Measurements from ENCODE around the gene FGF5. TPM values are rescaled to one million over a fixed set of nuclear protein-coding genes. Genes with fewer than 3 reads are reported as not detected.

Gene FGF5
- total and polyA plus RNA-seq, 2 of the 13 experiments (the other 11 are each of a cell fraction or from before 2014, with no cell fraction given), result not detected

DNA sequence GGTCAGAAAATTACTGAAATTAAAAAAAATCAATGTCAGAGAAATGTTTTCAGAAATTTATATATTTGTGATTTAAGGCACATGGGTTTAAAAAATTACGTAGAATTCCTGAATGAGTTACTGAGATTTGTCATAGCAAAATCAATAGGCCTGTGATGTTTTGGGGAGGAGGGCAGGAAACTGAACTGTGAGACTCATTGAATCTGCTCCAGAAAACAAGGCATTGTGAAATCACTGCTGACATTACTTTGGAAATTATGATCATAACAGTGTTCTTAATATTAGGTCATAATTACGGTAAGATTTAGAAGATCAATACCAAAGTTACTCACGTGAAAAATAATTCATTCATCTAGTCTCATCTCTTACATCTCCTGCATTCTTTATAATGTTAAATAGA lies 5.3 kb downstream of the FGF5 start:
- DNase-seq (ENCODE audit: low spot score) (no peak), FAIRE-seq (no peak), ATAC-seq (no peak)
- POLR2A ChIA-PET, result no interaction called here
- in situ Hi-C loops (cut with HindIII; ENCODE audit: extremely low pct_ligation_motif_present, low pct_unique_long_range_greater_than_20kb) (no loop called here), intact Hi-C loops (cut with micrococcal nuclease; ENCODE audit: unreplicated experiment) (no loop called here)
- Histone ChIP-seq H3K9me3 (ENCODE audit: low read length) (no peaks in the 10 kb centered on the region), H4K20me1 (ENCODE audit: insufficient read depth, low read length) (no peaks in the 10 kb centered on the region), H3K27me3 (ENCODE audit: control insufficient read depth in 1 of 2, insufficient read depth in 2 of 2, low read length in 2 of 2) (peaks cover 0 to 13% of the 10 kb centered on the region in 2 experiments; a peak in 4 of 5 replicates), H3K27ac (ENCODE audit: extremely low read length, insufficient read depth, low read length) (no peak overlapping the region), H3K79me2 (ENCODE audit: insufficient read depth, low read length) (no peaks in the 10 kb centered on the region), H3K4me1 (ENCODE audit: insufficient read depth, low read length) (no peaks in the 10 kb centered on the region), H3K9ac (ENCODE audit: insufficient read depth, low read depth, low read length) (no peak overlapping the region), H3K4me2 (ENCODE audit: low read depth, low read length) (no peak overlapping the region), H3K4me3 (replicated peaks in 1 of 3; ENCODE audit: insufficient read depth in 1 of 3, low read depth in 2 of 3, low read length in 3 of 3) (no peak overlapping the region), H2AFZ (ENCODE audit: low read length) (no peak overlapping the region), H3K36me3 (replicated peaks in 1 of 2; ENCODE audit: control insufficient read depth in 1 of 2, insufficient read depth in 2 of 2, low read length in 2 of 2) (no peaks in the 10 kb centered on the region)
- WGBS (ENCODE audit: low lambda C conversion rate), result 3% methylated on average over 3 of the region's 3 CpGs
- CTCF ChIA-PET (ENCODE audit: low intra/inter-chr PET ratio, low total read pairs), result no interaction called here
- no TSS peak for BruUV-seq (replicated peaks)
- no peak for TF ChIP-seq PRMT3 (CRISPR knock-in tag; IDR thresholded peaks at IDR 0.05; ENCODE audit: borderline replicate concordance, low read depth)
- TF ChIP-seq ZNF616 (CRISPR knock-in tag; IDR thresholded peaks at IDR 0.05; ENCODE audit: low read depth), result no peak
- TF ChIP-seq, protein P1, sequence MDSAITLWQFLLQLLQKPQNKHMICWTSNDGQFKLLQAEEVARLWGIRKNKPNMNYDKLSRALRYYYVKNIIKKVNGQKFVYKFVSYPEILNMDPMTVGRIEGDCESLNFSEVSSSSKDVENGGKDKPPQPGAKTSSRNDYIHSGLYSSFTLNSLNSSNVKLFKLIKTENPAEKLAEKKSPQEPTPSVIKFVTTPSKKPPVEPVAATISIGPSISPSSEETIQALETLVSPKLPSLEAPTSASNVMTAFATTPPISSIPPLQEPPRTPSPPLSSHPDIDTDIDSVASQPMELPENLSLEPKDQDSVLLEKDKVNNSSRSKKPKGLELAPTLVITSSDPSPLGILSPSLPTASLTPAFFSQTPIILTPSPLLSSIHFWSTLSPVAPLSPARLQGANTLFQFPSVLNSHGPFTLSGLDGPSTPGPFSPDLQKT (CRISPR knock-in tag; IDR thresholded peaks at IDR 0.05; ENCODE audit: borderline replicate concordance), result no peak
- TF ChIP-seq, protein P2, sequence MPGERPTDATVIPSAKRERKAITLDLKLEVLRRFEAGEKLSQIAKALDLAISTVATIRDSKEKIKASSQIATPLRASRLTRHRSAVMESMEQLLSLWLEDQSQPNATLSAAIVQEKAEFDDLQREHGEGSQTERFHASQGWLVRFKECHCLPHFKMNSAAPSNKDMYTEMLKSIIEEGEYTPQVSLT (CRISPR knock-in tag; IDR thresholded peaks at IDR 0.05; ENCODE audit: borderline replicate concordance, low read depth), result no peak
- no peak for TF ChIP-seq ARNTL (CRISPR knock-in tag; IDR thresholded peaks at IDR 0.05)
- TF ChIP-seq ETV6 (CRISPR knock-in tag; conservative IDR thresholded peaks at IDR 0.05), result no peak
- no peak for TF ChIP-seq ZNF281 (CRISPR knock-in tag; IDR thresholded peaks at IDR 0.05; ENCODE audit: borderline replicate concordance)
- no peak for TF ChIP-seq ZNF605 (CRISPR knock-in tag; IDR thresholded peaks at IDR 0.05)
- TF ChIP-seq NR1H2 (CRISPR knock-in tag; IDR thresholded peaks at IDR 0.05; ENCODE audit: borderline replicate concordance, low read depth), result no peak
- no peak for TF ChIP-seq ZNF235 (CRISPR knock-in tag; IDR thresholded peaks at IDR 0.05; ENCODE audit: borderline replicate concordance)
- no peak for TF ChIP-seq ZBTB10 (CRISPR knock-in tag; IDR thresholded peaks at IDR 0.05; ENCODE audit: borderline replicate concordance)
- TF ChIP-seq, protein P3, sequence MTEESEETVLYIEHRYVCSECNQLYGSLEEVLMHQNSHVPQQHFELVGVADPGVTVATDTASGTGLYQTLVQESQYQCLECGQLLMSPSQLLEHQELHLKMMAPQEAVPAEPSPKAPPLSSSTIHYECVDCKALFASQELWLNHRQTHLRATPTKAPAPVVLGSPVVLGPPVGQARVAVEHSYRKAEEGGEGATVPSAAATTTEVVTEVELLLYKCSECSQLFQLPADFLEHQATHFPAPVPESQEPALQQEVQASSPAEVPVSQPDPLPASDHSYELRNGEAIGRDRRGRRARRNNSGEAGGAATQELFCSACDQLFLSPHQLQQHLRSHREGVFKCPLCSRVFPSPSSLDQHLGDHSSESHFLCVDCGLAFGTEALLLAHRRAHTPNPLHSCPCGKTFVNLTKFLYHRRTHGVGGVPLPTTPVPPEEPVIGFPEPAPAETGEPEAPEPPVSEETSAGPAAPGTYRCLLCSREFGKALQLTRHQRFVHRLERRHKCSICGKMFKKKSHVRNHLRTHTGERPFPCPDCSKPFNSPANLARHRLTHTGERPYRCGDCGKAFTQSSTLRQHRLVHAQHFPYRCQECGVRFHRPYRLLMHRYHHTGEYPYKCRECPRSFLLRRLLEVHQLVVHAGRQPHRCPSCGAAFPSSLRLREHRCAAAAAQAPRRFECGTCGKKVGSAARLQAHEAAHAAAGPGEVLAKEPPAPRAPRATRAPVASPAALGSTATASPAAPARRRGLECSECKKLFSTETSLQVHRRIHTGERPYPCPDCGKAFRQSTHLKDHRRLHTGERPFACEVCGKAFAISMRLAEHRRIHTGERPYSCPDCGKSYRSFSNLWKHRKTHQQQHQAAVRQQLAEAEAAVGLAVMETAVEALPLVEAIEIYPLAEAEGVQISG (CRISPR knock-in tag; IDR thresholded peaks at IDR 0.05), result no peak
- no peak for TF ChIP-seq ZNF362 (CRISPR knock-in tag; IDR thresholded peaks at IDR 0.05; ENCODE audit: borderline replicate concordance)
